Neural cell (in vitro differentiated cells): ENCODE measurements around the gene ZNF444. TPM values are rescaled to one million over a fixed set of nuclear protein-coding genes. Genes with fewer than 3 reads are reported as not detected.

Source experiments
- H2AFZ ChIP-seq: fragments of 200-600, 300-800 bp; sonication (generic), shearing (Covaris generic); 2 replicates; pipeline ENCODE4 v1.6.0; 2014; ENCODE audit warnings: low read depth, mild to moderate bottlenecking, antibody characterized with exemption, low read length, moderate library complexity
- H3F3A ChIP-seq: fragments of 200-600 bp; shearing (Covaris generic); 2 replicates; pipeline ENCODE4 v1.6.1; 2016; ENCODE audit warnings: mild to moderate bottlenecking, moderate library complexity, mixed read lengths, antibody characterized with exemption, low read length; ENCODE audit not compliant: insufficient read depth, poor library complexity, severe bottlenecking
- H3K27ac ChIP-seq: fragments of 200-600, 300-800 bp; sonication (generic), shearing (Covaris generic); 2 replicates; pipeline ENCODE4 v1.5.1; 2014; ENCODE audit warnings: mild to moderate bottlenecking, low read length, moderate library complexity
- H3K27me3 ChIP-seq: fragments of 300-800, 200-600 bp; sonication (generic), shearing (Covaris generic); 2 replicates; pipeline ENCODE4 v1.6.0; 2014; ENCODE audit warnings: mild to moderate bottlenecking, low read depth, low read length, moderate library complexity; ENCODE audit not compliant: insufficient read depth
- H3K36me3 ChIP-seq: fragments of 300-800, 200-600 bp; sonication (generic), shearing (Covaris generic); 2 replicates; pipeline ENCODE4 v1.5.1; 2014; ENCODE audit warnings: mild to moderate bottlenecking, antibody characterized with exemption, low read length, moderate library complexity; ENCODE audit not compliant: insufficient read depth
- H3K4me2 ChIP-seq: fragments of 300-800, 200-600 bp; sonication (generic), shearing (Covaris generic); 2 replicates; pipeline ENCODE4 v1.6.0; 2014; ENCODE audit warnings: mild to moderate bottlenecking, low read length
- H3K4me3 ChIP-seq: fragments of 300-800, 200-600 bp; sonication (generic), shearing (Covaris generic); 2 replicates; pipeline ENCODE4 v1.5.1; 2014; ENCODE audit warnings: mild to moderate bottlenecking, low read length, moderate library complexity
- H3K79me2 ChIP-seq: fragments of 200-600 bp; shearing (Covaris generic); replicated peaks from 2 replicates; pipeline ENCODE4 v1.6.0; 2014; ENCODE audit warnings: mild to moderate bottlenecking, low read length, moderate library complexity; ENCODE audit not compliant: insufficient read depth
- H3K9ac ChIP-seq: fragments of 300-800, 200-600 bp; sonication (generic), shearing (Covaris generic); 2 replicates; pipeline ENCODE4 v1.6.1; 2016; ENCODE audit warnings: mild to moderate bottlenecking, low read length, mixed read lengths
- H3K9me2 ChIP-seq: fragments of 200-600 bp; shearing (Covaris generic); 2 replicates; pipeline ENCODE4 v1.6.1; 2016; ENCODE audit warnings: mild to moderate bottlenecking, low read length, mixed read lengths; ENCODE audit not compliant: insufficient read depth
- H3K9me3 ChIP-seq: fragments of 200-600, 300-800 bp; sonication (generic), shearing (Covaris generic); 2 replicates; pipeline ENCODE4 v1.6.1; 2016; ENCODE audit warnings: mild to moderate bottlenecking, mixed run types, low read length, moderate library complexity, mixed read lengths
- H4K20me1 ChIP-seq: fragments of 200-600 bp; shearing (Covaris generic); 2 replicates; pipeline ENCODE4 v1.6.1; 2016; ENCODE audit warnings: mild to moderate bottlenecking, mixed run types; ENCODE audit not compliant: insufficient read depth
- CTCF ChIP-seq: fragments of 450-650 bp; IDR thresholded peaks from 2 replicates; pipeline ENCODE4 v1.5.1; 2014; ENCODE audit warnings: antibody characterized with exemption, mild to moderate bottlenecking, moderate library complexity; ENCODE audit not compliant: poor library complexity, severe bottlenecking
- EP300 ChIP-seq: fragments of 450-650 bp; conservative IDR thresholded peaks from 2 replicates; pipeline ENCODE4 v1.6.1; 2014; ENCODE audit warnings: antibody characterized with exemption, mild to moderate bottlenecking, moderate library complexity; ENCODE audit not compliant: poor library complexity, severe bottlenecking
- EZH2 ChIP-seq: fragments of 200-600, 300-800 bp; shearing (Covaris generic), sonication (generic); IDR thresholded peaks from 2 replicates; pipeline ENCODE4 v1.6.1; 2014; ENCODE audit warnings: antibody characterized with exemption, low read length, borderline replicate concordance, mild to moderate bottlenecking; ENCODE audit not compliant: insufficient read depth, poor library complexity, severe bottlenecking
- MXI1 ChIP-seq: fragments of 450-650 bp; conservative IDR thresholded peaks from 2 replicates; pipeline ENCODE4 v1.6.1; 2014; ENCODE audit warnings: antibody characterized with exemption, mild to moderate bottlenecking; ENCODE audit not compliant: poor library complexity, severe bottlenecking
- POLR2AphosphoS5 ChIP-seq: IDR thresholded peaks from 2 replicates; pipeline ENCODE4 v1.6.1; 2012
- RAD21 ChIP-seq: fragments of 450-650 bp; conservative IDR thresholded peaks from 2 replicates; pipeline ENCODE4 v1.6.1; 2014; ENCODE audit warnings: antibody characterized with exemption, mild to moderate bottlenecking, moderate library complexity
- SMC3 ChIP-seq: fragments of 450-650 bp; conservative IDR thresholded peaks from 2 replicates; pipeline ENCODE4 v1.6.1; 2014; ENCODE audit warnings: antibody characterized with exemption, mild to moderate bottlenecking, moderate library complexity; ENCODE audit not compliant: poor library complexity
- TAF1 ChIP-seq: IDR thresholded peaks from 2 replicates; pipeline ENCODE4 v1.6.1; 2012; ENCODE audit warnings: low read depth
- polyA plus RNA-seq: library from polyadenylated mRNA; depleted of rRNA; stranded (reverse); fragments of >200 nt; gene quantifications from 2 replicates; pipeline ENCODE4 v1.2.3, GENCODE V29; 2014
- TF ChIP-seq, protein P1 (sequence below): IDR thresholded peaks from 2 replicates; pipeline ENCODE4 v1.6.1; 2012; ENCODE audit warnings: borderline replicate concordance

ZNF444 gene
- polyA plus RNA-seq, 1 donor from 2014 or later: 45.6 TPM

DNA sequence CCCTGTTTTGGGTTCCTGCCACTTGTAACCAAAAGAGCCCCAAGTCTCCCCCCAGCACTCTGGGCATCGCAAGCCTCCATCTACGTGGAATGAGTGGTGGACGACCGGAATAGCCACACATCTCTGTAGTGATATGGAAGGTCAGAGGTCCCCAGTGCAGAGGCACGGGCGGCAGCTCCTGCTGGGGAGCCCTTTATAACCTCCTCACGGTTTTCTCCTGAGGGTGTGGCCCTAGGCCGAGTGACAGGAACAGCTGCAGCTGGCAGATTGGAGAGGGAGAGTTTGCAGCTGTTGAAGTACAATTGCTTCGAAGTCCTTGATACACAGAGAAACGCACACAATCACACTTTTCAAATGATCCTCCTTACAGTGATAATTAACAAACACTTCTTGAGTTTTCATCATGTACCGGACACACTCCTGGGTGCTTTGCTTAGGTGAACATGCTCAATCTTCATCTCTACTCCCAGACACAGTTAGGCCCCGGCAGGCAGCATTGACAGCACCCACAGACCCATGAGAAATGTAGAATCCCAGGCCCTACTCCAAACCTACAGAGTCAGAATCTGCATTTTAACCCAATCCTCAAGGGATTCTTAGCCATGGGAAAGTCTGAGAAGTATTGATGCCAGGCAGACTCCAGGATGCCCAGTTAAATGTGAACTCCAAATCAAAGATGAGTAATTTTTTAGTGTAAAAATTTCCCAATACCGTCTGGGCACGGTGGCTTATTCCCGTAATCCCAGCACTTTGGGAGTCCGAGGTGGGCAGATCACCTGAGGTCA lies 15.1 kb upstream of the ZNF444 start:
- Histone ChIP-seq H3K36me3 (no peaks in the 10 kb centered on the region), H3K4me2 (no peak overlapping the region), H3K4me3 (no peak overlapping the region), H4K20me1 (no peaks in the 10 kb centered on the region), H3K27me3 (no peaks in the 10 kb centered on the region), H3K79me2 (no peaks in the 10 kb centered on the region), H2AFZ (no peak overlapping the region), H3F3A (no peaks in the 10 kb centered on the region), H3K9me2 (no peaks in the 10 kb centered on the region), H3K9me3 (no peaks in the 10 kb centered on the region), H3K9ac (no peak overlapping the region), H3K27ac (no peak overlapping the region)
- TF ChIP-seq, protein P1, sequence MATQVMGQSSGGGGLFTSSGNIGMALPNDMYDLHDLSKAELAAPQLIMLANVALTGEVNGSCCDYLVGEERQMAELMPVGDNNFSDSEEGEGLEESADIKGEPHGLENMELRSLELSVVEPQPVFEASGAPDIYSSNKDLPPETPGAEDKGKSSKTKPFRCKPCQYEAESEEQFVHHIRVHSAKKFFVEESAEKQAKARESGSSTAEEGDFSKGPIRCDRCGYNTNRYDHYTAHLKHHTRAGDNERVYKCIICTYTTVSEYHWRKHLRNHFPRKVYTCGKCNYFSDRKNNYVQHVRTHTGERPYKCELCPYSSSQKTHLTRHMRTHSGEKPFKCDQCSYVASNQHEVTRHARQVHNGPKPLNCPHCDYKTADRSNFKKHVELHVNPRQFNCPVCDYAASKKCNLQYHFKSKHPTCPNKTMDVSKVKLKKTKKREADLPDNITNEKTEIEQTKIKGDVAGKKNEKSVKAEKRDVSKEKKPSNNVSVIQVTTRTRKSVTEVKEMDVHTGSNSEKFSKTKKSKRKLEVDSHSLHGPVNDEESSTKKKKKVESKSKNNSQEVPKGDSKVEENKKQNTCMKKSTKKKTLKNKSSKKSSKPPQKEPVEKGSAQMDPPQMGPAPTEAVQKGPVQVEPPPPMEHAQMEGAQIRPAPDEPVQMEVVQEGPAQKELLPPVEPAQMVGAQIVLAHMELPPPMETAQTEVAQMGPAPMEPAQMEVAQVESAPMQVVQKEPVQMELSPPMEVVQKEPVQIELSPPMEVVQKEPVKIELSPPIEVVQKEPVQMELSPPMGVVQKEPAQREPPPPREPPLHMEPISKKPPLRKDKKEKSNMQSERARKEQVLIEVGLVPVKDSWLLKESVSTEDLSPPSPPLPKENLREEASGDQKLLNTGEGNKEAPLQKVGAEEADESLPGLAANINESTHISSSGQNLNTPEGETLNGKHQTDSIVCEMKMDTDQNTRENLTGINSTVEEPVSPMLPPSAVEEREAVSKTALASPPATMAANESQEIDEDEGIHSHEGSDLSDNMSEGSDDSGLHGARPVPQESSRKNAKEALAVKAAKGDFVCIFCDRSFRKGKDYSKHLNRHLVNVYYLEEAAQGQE: no peak
- no peak for TF ChIP-seq RAD21
- TF ChIP-seq TAF1: no peak
- TF ChIP-seq POLR2AphosphoS5: no peak
- TF ChIP-seq SMC3: no peak
- TF ChIP-seq MXI1: no peak

DNA sequence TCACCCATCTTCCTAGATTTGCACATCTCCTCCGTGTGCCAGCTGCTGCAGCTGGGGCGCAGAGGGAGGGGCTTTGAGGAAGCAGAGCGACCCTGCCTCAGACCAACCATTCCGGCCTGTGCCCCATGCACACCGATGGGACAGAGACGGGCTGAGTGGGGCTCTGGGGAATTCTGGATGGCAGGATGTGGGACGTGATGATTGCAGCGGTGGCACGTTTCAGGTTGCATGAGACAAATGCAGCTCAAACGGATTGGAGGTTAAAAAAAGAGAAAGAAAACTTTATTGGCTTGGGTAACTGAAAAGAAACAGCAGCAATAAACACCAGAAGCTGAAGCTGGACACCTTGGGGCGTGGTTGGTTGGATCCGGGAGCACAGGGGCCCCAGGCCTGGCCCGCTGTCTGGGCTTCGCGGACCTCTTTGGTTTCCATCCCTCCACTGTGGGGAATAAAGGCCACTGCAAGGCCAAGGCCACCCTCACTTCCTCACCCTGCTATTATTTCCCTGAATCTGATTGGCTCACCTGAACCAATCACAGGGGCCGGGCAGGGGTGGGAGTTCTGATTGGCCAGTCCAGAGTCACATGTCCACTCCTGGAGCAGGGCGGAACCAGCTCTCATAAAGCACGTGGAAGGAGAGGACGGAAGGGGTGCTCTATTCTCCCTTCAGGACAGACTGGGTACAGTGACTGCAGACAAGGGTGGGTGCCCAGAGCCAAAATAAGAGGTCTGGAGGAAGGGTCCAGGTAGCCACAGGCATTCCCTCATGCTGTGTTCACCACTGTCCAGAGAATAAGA lies 13.9 kb upstream of the ZNF444 start:
- Histone ChIP-seq H3F3A (no peaks in the 10 kb centered on the region), H3K9me3 (no peaks in the 10 kb centered on the region), H3K27ac (no peak overlapping the region), H3K4me2 (no peak overlapping the region), H3K79me2 (no peaks in the 10 kb centered on the region), H3K4me3 (no peak overlapping the region), H4K20me1 (no peaks in the 10 kb centered on the region), H2AFZ (no peak overlapping the region), H3K27me3 (no peaks in the 10 kb centered on the region), H3K36me3 (no peaks in the 10 kb centered on the region), H3K9ac (no peak overlapping the region), H3K9me2 (no peaks in the 10 kb centered on the region)
- no peak for TF ChIP-seq CTCF
- TF ChIP-seq RAD21: no peak
- TF ChIP-seq TAF1: no peak
- no peak for TF ChIP-seq MXI1
- TF ChIP-seq, protein P1: no peak
- TF ChIP-seq POLR2AphosphoS5: no peak
- TF ChIP-seq EP300: no peak
- TF ChIP-seq EZH2: no peak
- TF ChIP-seq SMC3: no peak
